ENCODE measurements around the gene ZNF407.

The ZNF407 gene

GRCh38 chr18:74679679-74680076, 82.0 kb downstream of the ZNF407 start:
- no peak for ATAC-seq
- TF ChIP-seq SNAI2 (CRISPR knock-in tag; IDR thresholded peaks at IDR 0.05) (no peak), ZFP30 (CRISPR knock-in tag; IDR thresholded peaks at IDR 0.05) (no peak), BACH2 (CRISPR knock-in tag; IDR thresholded peaks at IDR 0.05; ENCODE audit: borderline replicate concordance) (no peak), CSDC2 (CRISPR knock-in tag; IDR thresholded peaks at IDR 0.05) (no peak), ZC3H10 (CRISPR knock-in tag; IDR thresholded peaks at IDR 0.05) (no peak), TCF4 (CRISPR knock-in tag; IDR thresholded peaks at IDR 0.05; ENCODE audit: borderline replicate concordance) (no peak), POU6F1 (CRISPR knock-in tag; IDR thresholded peaks at IDR 0.05; ENCODE audit: borderline replicate concordance, low read depth) (no peak), PPARA (CRISPR knock-in tag; IDR thresholded peaks at IDR 0.05; ENCODE audit: borderline replicate concordance) (no peak), RARB (CRISPR knock-in tag; IDR thresholded peaks at IDR 0.05) (no peak), GLIS3 (CRISPR knock-in tag; IDR thresholded peaks at IDR 0.05) (no peak)

- no peak for TF ChIP-seq SNAI2 (CRISPR knock-in tag; IDR thresholded peaks at IDR 0.05)
- TF ChIP-seq ZNF565 (CRISPR knock-in tag; conservative IDR thresholded peaks at IDR 0.05; ENCODE audit: low read depth) = no peak
- no peak for TF ChIP-seq CSRNP3 (CRISPR knock-in tag; IDR thresholded peaks at IDR 0.05)
- no peak for TF ChIP-seq ZFP3 (CRISPR knock-in tag; IDR thresholded peaks at IDR 0.05)
- TF ChIP-seq ARNTL (CRISPR knock-in tag; IDR thresholded peaks at IDR 0.05; ENCODE audit: borderline replicate concordance, low read depth) = no peak
- TF ChIP-seq TSHZ2 (CRISPR knock-in tag; IDR thresholded peaks at IDR 0.05) = no peak
- no peak for TF ChIP-seq PATZ1 (CRISPR knock-in tag; IDR thresholded peaks at IDR 0.05; ENCODE audit: borderline replicate concordance)
- no peak for TF ChIP-seq TOX (CRISPR knock-in tag; IDR thresholded peaks at IDR 0.05; ENCODE audit: borderline replicate concordance)
- TF ChIP-seq ZFP30 (CRISPR knock-in tag; IDR thresholded peaks at IDR 0.05) = no peak
- TF ChIP-seq PPARA (CRISPR knock-in tag; IDR thresholded peaks at IDR 0.05; ENCODE audit: borderline replicate concordance) = no peak
- no peak for TF ChIP-seq OSR1 (CRISPR knock-in tag; IDR thresholded peaks at IDR 0.05)
- no peak; the same call in 1 of the 3 replicates for ATAC-seq
Measured at GRCh38 chr18:74682141-74682990, 84.7 kb downstream of the ZNF407 start.

GRCh38 chr18:74682991-74683297, 85.3 kb downstream of the ZNF407 start:
- peak; percentile 94 for ATAC-seq
- TF ChIP-seq RARB (CRISPR knock-in tag; IDR thresholded peaks at IDR 0.05) (no peak), ZFP3 (CRISPR knock-in tag; IDR thresholded peaks at IDR 0.05) (no peak), ESRRG (CRISPR knock-in tag; IDR thresholded peaks at IDR 0.05) (no peak), TCF4 (CRISPR knock-in tag; IDR thresholded peaks at IDR 0.05; ENCODE audit: borderline replicate concordance) (no peak), BACH2 (CRISPR knock-in tag; IDR thresholded peaks at IDR 0.05; ENCODE audit: borderline replicate concordance) (no peak), TSHZ2 (CRISPR knock-in tag; IDR thresholded peaks at IDR 0.05) (no peak), ZNF8 (CRISPR knock-in tag; IDR thresholded peaks at IDR 0.05) (no peak), ZC3H10 (CRISPR knock-in tag; IDR thresholded peaks at IDR 0.05) (no peak), ARNTL (CRISPR knock-in tag; IDR thresholded peaks at IDR 0.05; ENCODE audit: borderline replicate concordance, low read depth) (no peak), OSR1 (CRISPR knock-in tag; IDR thresholded peaks at IDR 0.05) (no peak), PPARA (CRISPR knock-in tag; IDR thresholded peaks at IDR 0.05; ENCODE audit: borderline replicate concordance) (no peak), ZNF565 (CRISPR knock-in tag; conservative IDR thresholded peaks at IDR 0.05; ENCODE audit: low read depth) (no peak), CSDC2 (CRISPR knock-in tag; IDR thresholded peaks at IDR 0.05) (no peak), ZFP30 (CRISPR knock-in tag; IDR thresholded peaks at IDR 0.05) (no peak), PATZ1 (CRISPR knock-in tag; IDR thresholded peaks at IDR 0.05; ENCODE audit: borderline replicate concordance) (no peak)
